NCI-H2107 treated with DMSO at 0.1 percent for 48 hours (cell line): ENCODE measurements around the gene OGDH.

Source experiments
- DNase-seq: peaks from one replicate; lab custom pipeline; 2025; ENCODE audit not compliant: unreplicated experiment; lab: John Stamatoyannopoulos, UW

OGDH gene

GRCh38 chr7:44618045-44618444 lies 11.6 kb downstream of the OGDH start:
- DNase-seq: no peak

- no peak for DNase-seq
Observed at GRCh38 chr7:44618753-44619152, 12.3 kb downstream of the OGDH start.

- DNase-seq: no peak
Observed at GRCh38 chr7:44621034-44621749, 14.8 kb downstream of the OGDH start.

GRCh38 chr7:44621750-44622103 lies 15.3 kb downstream of the OGDH start:
- DNase-seq: no peak

GRCh38 chr7:44622342-44623151 lies 16.1 kb downstream of the OGDH start:
- no peak for DNase-seq

GRCh38 chr7:44624318-44624717 lies 17.9 kb downstream of the OGDH start:
- no peak for DNase-seq

GRCh38 chr7:44625526-44626471 lies 19.4 kb downstream of the OGDH start:
- DNase-seq: no peak

GRCh38 chr7:44626620-44627019 lies 20.2 kb downstream of the OGDH start:
- DNase-seq: no peak

GRCh38 chr7:44629829-44630522 lies 23.5 kb downstream of the OGDH start:
- DNase-seq: no peak

- no peak for DNase-seq
Observed at GRCh38 chr7:44630792-44631457, 24.5 kb downstream of the OGDH start.

- no peak for DNase-seq
Observed at GRCh38 chr7:44631458-44632115, 25.2 kb downstream of the OGDH start.

GRCh38 chr7:44632196-44632595 lies 25.8 kb downstream of the OGDH start:
- no peak for DNase-seq

GRCh38 chr7:44633254-44634186 lies 27.1 kb downstream of the OGDH start:
- no peak for DNase-seq

GRCh38 chr7:44634187-44634838 lies 27.9 kb downstream of the OGDH start:
- no peak for DNase-seq

- no peak for DNase-seq
Observed at GRCh38 chr7:44634839-44635591, 28.6 kb downstream of the OGDH start.

GRCh38 chr7:44636041-44636584 lies 29.7 kb downstream of the OGDH start:
- DNase-seq: no peak

- no peak for DNase-seq
Observed at GRCh38 chr7:44636926-44637325, 30.5 kb downstream of the OGDH start.
